Heart right ventricle (tissue), 16 donors: Measurements from ENCODE around the gene MYH2. TPM values are rescaled to one million over a fixed set of nuclear protein-coding genes. Genes with fewer than 3 reads are reported as not detected.

Experiments
- ATAC-seq, 8 donors: fragments of 200-7000 bp; cut with Tn5 transposase; one replicate each; pipeline ENCODE4 v1.9.1; 2020; ENCODE audit warnings: mild to moderate bottlenecking in 8 of 8, moderate library complexity in 8 of 8, moderate number of reproducible peaks in 1 of 8
- DNase-seq, 2 donors: peaks; one replicate each; pipeline ENCODE4 v3.0.0-alpha.2; 2020
- H3K27ac ChIP-seq, 10 donors: fragments of 200-600 bp; sonication (generic) in 2 of 10; one replicate each; pipeline versions ENCODE4 v1.5.0 to v1.8.0; 2020 to 2022; ENCODE audit warnings: mild to moderate bottlenecking in 3 of 10
- H3K27me3 ChIP-seq, 7 donors: fragments of 200-600 bp; one replicate each; pipeline ENCODE4 v1.8.0; 2021 to 2022; ENCODE audit warnings: mild to moderate bottlenecking in 2 of 7
- H3K36me3 ChIP-seq, 9 donors: fragments of 200-600 bp; sonication (generic) in 1 of 9; one replicate each; pipeline versions ENCODE4 v1.5.0 to v1.8.0; 2020 to 2022; ENCODE audit warnings: mild to moderate bottlenecking in 2 of 9
- H3K4me1 ChIP-seq, 9 donors: fragments of 200-600 bp; sonication (generic) in 1 of 9; one replicate each; pipeline versions ENCODE4 v1.5.0 to v1.8.0; 2020 to 2022; ENCODE audit warnings: mild to moderate bottlenecking in 4 of 9
- H3K4me3 ChIP-seq, 10 donors: fragments of 200-600 bp; sonication (generic) in 2 of 10; one replicate each; pipeline versions ENCODE4 v1.5.0 to v1.8.0; 2020 to 2022; ENCODE audit warnings: mild to moderate bottlenecking in 7 of 10, moderate library complexity in 2 of 10
- H3K9me3 ChIP-seq, 11 donors: fragments of 200-600 bp in 10 of 11; sonication (generic) in 2 of 11; one replicate each; pipeline versions ENCODE4 v1.5.0 to v1.8.0; 2013 to 2022; ENCODE audit warnings: mild to moderate bottlenecking in 2 of 11, control low read depth in 1 of 11, moderate library complexity in 1 of 11
- WGBS, 2 donors: extraction: QIAGEN DNeasy Blood & Tissue Kit; methylation state at CpG; one replicate each; pipeline ENCODE4 v1.1.7; 2013; ENCODE audit warnings: inconsistent platforms in 1 of 2; 5-methylcytosine and 5-hydroxymethylcytosine counted together
- intact Hi-C, 10 donors: fragments of 100-400 bp; cut with DNase I; formaldehyde crosslinking; loops; one replicate each; pipeline versions ENCODE4 v1.11.1 to v1.14.2; 2022
- polyA plus RNA-seq, 2 donors: library from polyadenylated mRNA; stranded (reverse); fragments of 200-250 nt; gene quantifications; one replicate each; pipeline ENCODE4 v1.2.3, GENCODE V29; 2013
- total RNA-seq, 10 donors: library from RNA; stranded (reverse); fragmentation: NEBNext Ultra II Directional in 3 of 10; extraction: Animal tissue kit (Norgen Biotek cat#: 25700) in 3 of 10; gene quantifications; one replicate each; pipeline versions ENCODE4 v1.2.1 to v1.2.4, GENCODE V29; 2021 to 2023
- TF ChIP-seq, protein P1 (sequence below), 9 donors: fragments of 200-600 bp; sonication (generic) in 2 of 9; IDR thresholded peaks; one replicate each; pipeline versions ENCODE4 v1.5.0 to v1.8.0; 2021 to 2022; ENCODE audit warnings: antibody characterized with exemption in 9 of 9, mild to moderate bottlenecking in 5 of 9, moderate library complexity in 1 of 9
- donor health status: Arrhythmogenic right ventricular cardiomyopathy.
- donor health status: ischemic (EF 13 %, LVEDD 7.1; RV severe dilation, severe dysfunction).
- donor health status: healthy with polysubstance abuse.
- donor health status: DM: no; HTN: yes; CAD: no.
- donor health status: DM: no; HTN: no; CAD: no.
- donor health status: ischemic (EF 25% LVEDD 6.9; RV normal size, moderate dysfunction).
- donor health status: ischemic (EF 25% LVEDD 5.7; RV mildly dilated, moderate dysfunction).
- donor health status: healthy.
- donor health status: DM: yes; HTN: yes; CAD: no.
- donor health status: Ischemic cardiomyopathy.
- donor health status: ischemic (EF 35%, LVEDD 5.7; RV mildly dilated, moderate dysfunction).
- donor health status: nonischemic (EF 11% LVEDD 7.7; RV severe dilation, severe dysfunction).
- donor health status: DM: yes; HTN: yes; CAD: no.
- donor health status: PGD.
- donor health status: ischemic (EF 29% LVEDD 5.4; RV normal size, mild dysfunction).
- donor health status: nonischemic (EF 23%, LVEDD 6.1; RV moderate dilation, normal function).

MYH2 gene
- total and polyA plus RNA-seq, 12 donors: 0.03 to 0.18 (median 0.05) TPM; not detected in 7

GRCh38 chr17:10499950-10500349 is 49.5 kb downstream of the MYH2 start:
- Histone ChIP-seq H3K4me1 (no peaks in the 10 kb centered on the region), H3K9me3 (no peaks in the 10 kb centered on the region), H3K4me3 (no peak overlapping the region), H3K27ac (no peak overlapping the region), H3K36me3 (no peaks in the 10 kb centered on the region), H3K27me3 (no peaks in the 10 kb centered on the region)
- TF ChIP-seq, protein P1, sequence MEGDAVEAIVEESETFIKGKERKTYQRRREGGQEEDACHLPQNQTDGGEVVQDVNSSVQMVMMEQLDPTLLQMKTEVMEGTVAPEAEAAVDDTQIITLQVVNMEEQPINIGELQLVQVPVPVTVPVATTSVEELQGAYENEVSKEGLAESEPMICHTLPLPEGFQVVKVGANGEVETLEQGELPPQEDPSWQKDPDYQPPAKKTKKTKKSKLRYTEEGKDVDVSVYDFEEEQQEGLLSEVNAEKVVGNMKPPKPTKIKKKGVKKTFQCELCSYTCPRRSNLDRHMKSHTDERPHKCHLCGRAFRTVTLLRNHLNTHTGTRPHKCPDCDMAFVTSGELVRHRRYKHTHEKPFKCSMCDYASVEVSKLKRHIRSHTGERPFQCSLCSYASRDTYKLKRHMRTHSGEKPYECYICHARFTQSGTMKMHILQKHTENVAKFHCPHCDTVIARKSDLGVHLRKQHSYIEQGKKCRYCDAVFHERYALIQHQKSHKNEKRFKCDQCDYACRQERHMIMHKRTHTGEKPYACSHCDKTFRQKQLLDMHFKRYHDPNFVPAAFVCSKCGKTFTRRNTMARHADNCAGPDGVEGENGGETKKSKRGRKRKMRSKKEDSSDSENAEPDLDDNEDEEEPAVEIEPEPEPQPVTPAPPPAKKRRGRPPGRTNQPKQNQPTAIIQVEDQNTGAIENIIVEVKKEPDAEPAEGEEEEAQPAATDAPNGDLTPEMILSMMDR (IDR thresholded peaks at IDR 0.05): no peak
- WGBS, 2 donors: 81% methylated on average over 3 of the region's 3 CpGs
- intact Hi-C loops: no loop called here
- DNase-seq (no peak), ATAC-seq (no peak)

DNA sequence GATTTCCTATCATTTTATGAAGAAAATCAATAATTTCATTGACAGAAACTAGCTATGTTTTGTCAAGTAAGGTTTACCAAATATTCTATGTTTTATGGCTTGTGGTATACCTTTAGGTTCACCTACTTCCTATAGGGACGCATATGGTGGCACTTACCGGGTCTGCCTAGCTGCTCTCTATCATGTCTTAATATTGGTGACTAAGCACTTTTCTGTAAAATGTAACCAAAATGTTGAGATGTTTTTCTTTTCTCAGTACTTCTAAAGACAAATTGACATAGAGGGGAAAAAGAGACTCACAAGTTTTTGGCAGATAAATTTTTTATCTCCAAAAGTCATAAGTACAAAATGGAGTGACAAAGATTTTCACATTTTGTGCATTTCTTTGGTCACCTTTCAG is 57.5 kb downstream of the MYH2 start:
- H3K4me3 ChIP-seq: no peak overlapping the region
- H3K4me1 ChIP-seq: no peaks in the 10 kb centered on the region
- no peaks in the 10 kb centered on the region for H3K27me3 ChIP-seq
- 92 to 95% methylated on average over 2 of the region's 2 CpGs for WGBS, 2 donors
- peaks cover 0 to 43% (median 25%) of the 10 kb centered on the region in 11 donors for H3K9me3 ChIP-seq
- H3K36me3 ChIP-seq: no peaks in the 10 kb centered on the region
- ATAC-seq (no peak), DNase-seq (no peak)
- intact Hi-C loops: no loop called here
- H3K27ac ChIP-seq: no peak overlapping the region
- TF ChIP-seq, protein P1 (IDR thresholded peaks at IDR 0.05): no peak

DNA sequence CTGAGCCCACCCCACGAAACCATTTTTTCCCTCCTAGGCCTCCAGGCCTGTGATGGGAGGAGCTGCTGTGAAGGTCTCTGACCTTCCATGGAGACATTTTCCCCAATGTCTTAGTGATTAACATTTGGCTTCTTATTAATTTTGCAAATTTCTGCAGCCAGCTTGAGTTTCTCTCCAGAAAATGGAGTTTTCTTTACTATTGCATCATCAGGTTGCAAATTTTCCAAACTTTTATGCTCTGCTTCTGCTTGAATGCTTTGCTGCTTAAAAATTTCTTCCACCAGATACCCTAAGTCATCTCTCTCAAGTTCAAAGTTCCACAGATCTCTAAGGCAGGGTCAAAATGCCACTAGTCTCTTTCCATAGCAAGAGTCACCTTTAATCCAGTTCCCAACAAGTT is 67.2 kb downstream of the MYH2 start:
- H3K4me1 ChIP-seq: no peaks in the 10 kb centered on the region
- no peak for ATAC-seq
- no peak overlapping the region for H3K4me3 ChIP-seq
- H3K9me3 ChIP-seq: peaks cover 0 to 59% (median 21%) of the 10 kb centered on the region in 11 donors
- H3K36me3 ChIP-seq: no peaks in the 10 kb centered on the region
- H3K27ac ChIP-seq: no peak overlapping the region
- DNase-seq: no peak
- TF ChIP-seq, protein P1 (IDR thresholded peaks at IDR 0.05): no peak
- intact Hi-C loops: no loop called here
- no peaks in the 10 kb centered on the region for H3K27me3 ChIP-seq
- WGBS, 2 donors: 43 to 83% methylated on average over 1 of the region's 1 CpG

GRCh38 chr17:10477701-10478100 is 71.8 kb downstream of the MYH2 start:
- H3K4me1 ChIP-seq: no peaks in the 10 kb centered on the region
- H3K36me3 ChIP-seq: no peaks in the 10 kb centered on the region
- intact Hi-C loops: no loop called here
- no peak overlapping the region for H3K27ac ChIP-seq
- peaks cover 0 to 19% (median 0%) of the 10 kb centered on the region in 11 donors for H3K9me3 ChIP-seq
- no peak overlapping the region for H3K4me3 ChIP-seq
- no peak for ATAC-seq
- WGBS, 2 donors: 22 to 26% methylated on average over 1 of the region's 1 CpG
- H3K27me3 ChIP-seq: peaks cover 0 to 3% (median 0%) of the 10 kb centered on the region in 7 donors
- no peak for DNase-seq
- TF ChIP-seq, protein P1 (IDR thresholded peaks at IDR 0.05): no peak
